WTC11 (cell line): ENCODE measurements around the gene UGT2B7. TPM values are rescaled to one million over a fixed set of nuclear protein-coding genes. Genes with fewer than 3 reads are reported as not detected.
"Not testable (repeated sequence)": the region's sequence is repeated elsewhere in the genome, so short reads cannot be mapped to it uniquely, and the experiment has no call there.

Experiments
- ATAC-seq: fragments of 200-7000 bp; cut with Tn5 transposase; 2 replicates; pipeline ENCODE4 v1.10.0; 2021; ENCODE audit warnings: mild to moderate bottlenecking, moderate library complexity
- Bru-seq: library from RNA; stranded (reverse); fragments of 400-500 nt; gene quantifications from one replicate; lab custom pipeline; 2021; lab: Mats Ljungman, UMichigan
- CTCF ChIA-PET: fragments of 300-600 bp; sonication (Branson Sonifier 250); formaldehyde crosslinking; loops from one replicate; lab custom pipeline; 2021; ENCODE audit warnings: antibody characterized with exemption; lab: Charles Lee
- POLR2A ChIA-PET: fragments of 350-600 bp; sonication (Branson Sonifier 250); formaldehyde crosslinking; loops from one replicate; lab custom pipeline; 2021; ENCODE audit warnings: antibody characterized with exemption; lab: Charles Lee
- DNase-seq: peaks from one replicate; pipeline ENCODE4 v3.0.0; 2021; ENCODE audit warnings: low spot score
- H3K27ac Mint-ChIP-seq: 2 replicates; pipeline ENCODE4 v1.8.0; 2021; ENCODE audit warnings: mixed read lengths
- H3K27me3 Mint-ChIP-seq: 2 replicates; pipeline ENCODE4 v1.8.0; 2021; ENCODE audit warnings: low read depth, mild to moderate bottlenecking, moderate library complexity, mixed read lengths
- H3K36me3 Mint-ChIP-seq: 2 replicates; pipeline ENCODE4 v1.8.0; 2021; ENCODE audit warnings: mixed read lengths
- H3K4me1 Mint-ChIP-seq: 2 replicates; pipeline ENCODE4 v1.8.0; 2022; ENCODE audit warnings: mixed read lengths
- H3K4me3 Mint-ChIP-seq: 2 replicates; pipeline ENCODE4 v1.8.0; 2021; ENCODE audit warnings: mild to moderate bottlenecking, moderate library complexity, mixed read lengths
- H3K9me3 Mint-ChIP-seq: 2 replicates; pipeline ENCODE4 v1.8.0; 2021; ENCODE audit warnings: mixed read lengths
- ETV6 ChIP-seq: sonication (generic); formaldehyde crosslinking; IDR thresholded peaks from 2 replicates; pipeline ENCODE4 v1.8.1; 2022; ENCODE audit warnings: mild to moderate bottlenecking, missing genetic modification reagents
- FOXJ3 ChIP-seq: sonication (generic); formaldehyde crosslinking; IDR thresholded peaks from 2 replicates; pipeline ENCODE4 v1.9.0; 2021; ENCODE audit warnings: missing genetic modification reagents, mild to moderate bottlenecking, borderline replicate concordance
- GABPB1 ChIP-seq: sonication (generic); formaldehyde crosslinking; IDR thresholded peaks from 2 replicates; pipeline ENCODE4 v1.8.1; 2023; ENCODE audit warnings: mild to moderate bottlenecking, missing genetic modification reagents
- NR3C1 ChIP-seq: sonication (generic); formaldehyde crosslinking; conservative IDR thresholded peaks from 2 replicates; pipeline ENCODE4 v1.8.1; 2023; ENCODE audit warnings: low read depth, mild to moderate bottlenecking, missing genetic modification reagents
- RELA ChIP-seq: sonication (generic); formaldehyde crosslinking; IDR thresholded peaks from 2 replicates; pipeline ENCODE4 v1.8.1; 2022; ENCODE audit warnings: missing genetic modification reagents, mild to moderate bottlenecking, borderline replicate concordance
- SMAD3 ChIP-seq: sonication (generic); formaldehyde crosslinking; IDR thresholded peaks from 2 replicates; pipeline ENCODE4 v1.8.0; 2022; ENCODE audit warnings: missing genetic modification reagents, mild to moderate bottlenecking, borderline replicate concordance
- SMAD4 ChIP-seq: sonication (generic); formaldehyde crosslinking; IDR thresholded peaks from 2 replicates; pipeline ENCODE4 v1.8.0; 2022; ENCODE audit warnings: mild to moderate bottlenecking, missing genetic modification reagents
- TCF7 ChIP-seq: sonication (generic); formaldehyde crosslinking; IDR thresholded peaks from 2 replicates; pipeline ENCODE4 v1.8.0; 2022; ENCODE audit warnings: mild to moderate bottlenecking, low read depth, missing genetic modification reagents, moderate library complexity
- TEAD4 ChIP-seq: sonication (generic); formaldehyde crosslinking; IDR thresholded peaks from 2 replicates; pipeline ENCODE4 v1.8.0; 2022; ENCODE audit warnings: mild to moderate bottlenecking, missing genetic modification reagents
- ZNF423 ChIP-seq: fragments of 250-450 bp; sonication (Bioruptor Pico); IDR thresholded peaks from 2 replicates; pipeline ENCODE4 v2.1.2; 2022; ENCODE audit warnings: mild to moderate bottlenecking, moderate library complexity
- long read RNA-seq, 3 experiments: library from RNA in 1 of 3; library from capped mRNA in 1 of 3; library from polyadenylated mRNA in 1 of 3; unstranded in 2 of 3; stranded (forward) in 1 of 3; transcript quantifications; one replicate each; pipeline ENCODE4 v2.0.0, GENCODE V29; 2021
- total RNA-seq: library from RNA; stranded (reverse); gene quantifications from 3 replicates; pipeline ENCODE4 v1.2.3, GENCODE V29; 2021
- TF ChIP-seq, protein P1 (sequence below): sonication (generic); formaldehyde crosslinking; conservative IDR thresholded peaks from 2 replicates; pipeline ENCODE4 v1.8.1; 2023; ENCODE audit warnings: mild to moderate bottlenecking, low read depth, missing genetic modification reagents, moderate library complexity
- TF ChIP-seq, protein P2 (sequence below): sonication (generic); formaldehyde crosslinking; IDR thresholded peaks from 2 replicates; pipeline ENCODE4 v1.8.1; 2023; ENCODE audit warnings: mild to moderate bottlenecking, missing genetic modification reagents, moderate library complexity
- TF ChIP-seq, protein P3 (sequence below): sonication (generic); formaldehyde crosslinking; IDR thresholded peaks from 2 replicates; pipeline ENCODE4 v1.8.0; 2022; ENCODE audit warnings: mild to moderate bottlenecking, missing genetic modification reagents
- TF ChIP-seq, protein P4 (sequence below): sonication (generic); formaldehyde crosslinking; IDR thresholded peaks from 2 replicates; pipeline ENCODE4 v1.8.1; 2022; ENCODE audit warnings: mild to moderate bottlenecking, missing genetic modification reagents, moderate library complexity, borderline replicate concordance
- TF ChIP-seq, protein P5 (sequence below): fragments of 250-450 bp; sonication (Bioruptor Pico); IDR thresholded peaks from 2 replicates; pipeline ENCODE4 v1.8.0; 2021; ENCODE audit warnings: mild to moderate bottlenecking

UGT2B7 gene
- 0.11 TPM in 1 of 3 replicates, not detected in the others for total RNA-seq
- Bru-seq, nascent RNA, result not detected
- long read RNA-seq, experiment 1, result 0 reads
- long read RNA-seq, experiment 2, result 0 reads
- long read RNA-seq, experiment 3, result 0 reads

GRCh38 chr4:69096111-69096656 lies at the start of gene UGT2B7:
Gene UGT2B7, plus strand, starts transcription at chr4:69096474. Its CDS starts 47 bp downstream, at chr4:69096521.
- CTCF ChIA-PET, result no interaction called here
- peaks cover 6% of the 10 kb centered on the region; the same call in 1 of the 2 replicates for H3K4me1 Mint-ChIP-seq
- ATAC-seq, result no peak

DNA sequence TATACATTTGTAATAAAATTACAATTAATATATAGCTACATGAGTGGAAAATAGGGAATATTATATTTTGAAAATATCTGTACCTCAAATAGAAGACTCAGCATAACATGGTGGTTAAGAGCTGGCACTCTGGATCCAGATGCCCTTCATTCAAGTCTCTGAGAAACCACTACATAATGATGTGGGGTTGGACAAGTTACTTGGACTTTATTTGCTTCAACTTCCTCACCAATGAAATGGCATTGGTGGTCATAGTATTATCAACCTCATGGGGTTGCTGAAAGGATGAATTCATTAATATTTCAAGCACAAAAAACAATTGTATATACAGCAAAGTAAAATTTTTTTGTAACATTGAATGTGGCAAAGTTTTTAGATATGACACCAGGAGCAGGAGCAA lies 46.4 kb upstream of the UGT2B7 start:
- Mint-ChIP-seq H3K9me3 (peaks cover 13% of the 10 kb centered on the region), H3K4me3 (no peak overlapping the region), H3K27me3 (no peaks in the 10 kb centered on the region), H3K36me3 (peaks cover 4% of the 10 kb centered on the region), H3K27ac (no peak overlapping the region), H3K4me1 (peaks cover 18% of the 10 kb centered on the region)
- DNase-seq (no peak), ATAC-seq (no peak)
- ChIA-PET POLR2A (no interaction called here), CTCF (no interaction called here)
- TF ChIP-seq TEAD4 (CRISPR knock-in tag), result no peak

More at GRCh38 chr4:69096111-69096656, at the start of gene UGT2B7:
- TF ChIP-seq, protein P1, sequence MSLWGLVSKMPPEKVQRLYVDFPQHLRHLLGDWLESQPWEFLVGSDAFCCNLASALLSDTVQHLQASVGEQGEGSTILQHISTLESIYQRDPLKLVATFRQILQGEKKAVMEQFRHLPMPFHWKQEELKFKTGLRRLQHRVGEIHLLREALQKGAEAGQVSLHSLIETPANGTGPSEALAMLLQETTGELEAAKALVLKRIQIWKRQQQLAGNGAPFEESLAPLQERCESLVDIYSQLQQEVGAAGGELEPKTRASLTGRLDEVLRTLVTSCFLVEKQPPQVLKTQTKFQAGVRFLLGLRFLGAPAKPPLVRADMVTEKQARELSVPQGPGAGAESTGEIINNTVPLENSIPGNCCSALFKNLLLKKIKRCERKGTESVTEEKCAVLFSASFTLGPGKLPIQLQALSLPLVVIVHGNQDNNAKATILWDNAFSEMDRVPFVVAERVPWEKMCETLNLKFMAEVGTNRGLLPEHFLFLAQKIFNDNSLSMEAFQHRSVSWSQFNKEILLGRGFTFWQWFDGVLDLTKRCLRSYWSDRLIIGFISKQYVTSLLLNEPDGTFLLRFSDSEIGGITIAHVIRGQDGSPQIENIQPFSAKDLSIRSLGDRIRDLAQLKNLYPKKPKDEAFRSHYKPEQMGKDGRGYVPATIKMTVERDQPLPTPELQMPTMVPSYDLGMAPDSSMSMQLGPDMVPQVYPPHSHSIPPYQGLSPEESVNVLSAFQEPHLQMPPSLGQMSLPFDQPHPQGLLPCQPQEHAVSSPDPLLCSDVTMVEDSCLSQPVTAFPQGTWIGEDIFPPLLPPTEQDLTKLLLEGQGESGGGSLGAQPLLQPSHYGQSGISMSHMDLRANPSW (CRISPR knock-in tag), result no peak
- TF ChIP-seq SMAD4, result no peak
- TF ChIP-seq, protein P2, sequence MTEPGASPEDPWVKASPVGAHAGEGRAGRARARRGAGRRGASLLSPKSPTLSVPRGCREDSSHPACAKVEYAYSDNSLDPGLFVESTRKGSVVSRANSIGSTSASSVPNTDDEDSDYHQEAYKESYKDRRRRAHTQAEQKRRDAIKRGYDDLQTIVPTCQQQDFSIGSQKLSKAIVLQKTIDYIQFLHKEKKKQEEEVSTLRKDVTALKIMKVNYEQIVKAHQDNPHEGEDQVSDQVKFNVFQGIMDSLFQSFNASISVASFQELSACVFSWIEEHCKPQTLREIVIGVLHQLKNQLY (CRISPR knock-in tag), result no peak
- peak; percentile 78 for TF ChIP-seq GABPB1
- POLR2A ChIA-PET, result no interaction called here
- Mint-ChIP-seq H3K4me3 (no peak within 1 kb of the TSS), H3K9me3 (peaks cover 9% of the 10 kb centered on the region; the same call in 1 of the 2 replicates), H3K36me3 (no peaks in the 10 kb centered on the region), H3K27ac (peak within 1 kb of the TSS; percentile 3; the same call in 1 of the 2 replicates), H3K27me3 (no peaks in the 10 kb centered on the region)
- DNase-seq, result no peak

GRCh38 chr4:69050853-69051575 lies 45.3 kb upstream of the UGT2B7 start:
- CTCF ChIA-PET, H3K36me3 Mint-ChIP-seq, H3K27me3 Mint-ChIP-seq, H3K27ac Mint-ChIP-seq, H3K4me3 Mint-ChIP-seq, DNase-seq, H3K9me3 Mint-ChIP-seq, POLR2A ChIA-PET: not testable (repeated sequence)
- peak; percentile 69; the same call in 1 of the 2 replicates for ATAC-seq
- peaks cover 18% of the 10 kb centered on the region for H3K4me1 Mint-ChIP-seq

GRCh38 chr4:69051576-69051943 lies 44.7 kb upstream of the UGT2B7 start:
- Mint-ChIP-seq H3K27me3 (no peaks in the 10 kb centered on the region), H3K36me3 (no peaks in the 10 kb centered on the region; the same call in 1 of the 2 replicates), H3K27ac (no peak overlapping the region), H3K4me1 (peaks cover 23% of the 10 kb centered on the region), H3K9me3 (peaks cover 2% of the 10 kb centered on the region), H3K4me3 (no peak overlapping the region)
- ChIA-PET POLR2A (no interaction called here), CTCF (no interaction called here)
- TF ChIP-seq ZNF423 (no peak), ETV6 (no peak), FOXJ3 (no peak), SMAD3 (CRISPR knock-in tag) (no peak), NR3C1 (CRISPR knock-in tag) (no peak), RELA (CRISPR knock-in tag) (no peak), TCF7 (CRISPR knock-in tag) (no peak)
- TF ChIP-seq, protein P3, sequence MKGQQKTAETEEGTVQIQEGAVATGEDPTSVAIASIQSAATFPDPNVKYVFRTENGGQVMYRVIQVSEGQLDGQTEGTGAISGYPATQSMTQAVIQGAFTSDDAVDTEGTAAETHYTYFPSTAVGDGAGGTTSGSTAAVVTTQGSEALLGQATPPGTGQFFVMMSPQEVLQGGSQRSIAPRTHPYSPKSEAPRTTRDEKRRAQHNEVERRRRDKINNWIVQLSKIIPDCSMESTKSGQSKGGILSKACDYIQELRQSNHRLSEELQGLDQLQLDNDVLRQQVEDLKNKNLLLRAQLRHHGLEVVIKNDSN (CRISPR knock-in tag), result no peak
- TF ChIP-seq, protein P4, sequence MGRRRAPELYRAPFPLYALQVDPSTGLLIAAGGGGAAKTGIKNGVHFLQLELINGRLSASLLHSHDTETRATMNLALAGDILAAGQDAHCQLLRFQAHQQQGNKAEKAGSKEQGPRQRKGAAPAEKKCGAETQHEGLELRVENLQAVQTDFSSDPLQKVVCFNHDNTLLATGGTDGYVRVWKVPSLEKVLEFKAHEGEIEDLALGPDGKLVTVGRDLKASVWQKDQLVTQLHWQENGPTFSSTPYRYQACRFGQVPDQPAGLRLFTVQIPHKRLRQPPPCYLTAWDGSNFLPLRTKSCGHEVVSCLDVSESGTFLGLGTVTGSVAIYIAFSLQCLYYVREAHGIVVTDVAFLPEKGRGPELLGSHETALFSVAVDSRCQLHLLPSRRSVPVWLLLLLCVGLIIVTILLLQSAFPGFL (CRISPR knock-in tag), result no peak
- TF ChIP-seq, protein P5, sequence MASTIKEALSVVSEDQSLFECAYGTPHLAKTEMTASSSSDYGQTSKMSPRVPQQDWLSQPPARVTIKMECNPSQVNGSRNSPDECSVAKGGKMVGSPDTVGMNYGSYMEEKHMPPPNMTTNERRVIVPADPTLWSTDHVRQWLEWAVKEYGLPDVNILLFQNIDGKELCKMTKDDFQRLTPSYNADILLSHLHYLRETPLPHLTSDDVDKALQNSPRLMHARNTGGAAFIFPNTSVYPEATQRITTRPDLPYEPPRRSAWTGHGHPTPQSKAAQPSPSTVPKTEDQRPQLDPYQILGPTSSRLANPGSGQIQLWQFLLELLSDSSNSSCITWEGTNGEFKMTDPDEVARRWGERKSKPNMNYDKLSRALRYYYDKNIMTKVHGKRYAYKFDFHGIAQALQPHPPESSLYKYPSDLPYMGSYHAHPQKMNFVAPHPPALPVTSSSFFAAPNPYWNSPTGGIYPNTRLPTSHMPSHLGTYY (CRISPR knock-in tag), result no peak
- TF ChIP-seq, protein P1 (CRISPR knock-in tag), result no peak
- ATAC-seq (no peak), DNase-seq (no peak)
